AG08396 (cell line): Measurements from ENCODE around the gene ABHD2.
"Not testable (repeated sequence)": the region's sequence is repeated elsewhere in the genome, so short reads cannot be mapped to it uniquely, and the experiment has no call there.

Experiments
- DNase-seq: peaks from one replicate; pipeline ENCODE4 v3.0.0; 2012; ENCODE audit warnings: low spot score, mixed read lengths

Gene ABHD2

GRCh38 chr15:89099968-89100367 is 11.7 kb downstream of the ABHD2 start:
- no peak for DNase-seq

DNA sequence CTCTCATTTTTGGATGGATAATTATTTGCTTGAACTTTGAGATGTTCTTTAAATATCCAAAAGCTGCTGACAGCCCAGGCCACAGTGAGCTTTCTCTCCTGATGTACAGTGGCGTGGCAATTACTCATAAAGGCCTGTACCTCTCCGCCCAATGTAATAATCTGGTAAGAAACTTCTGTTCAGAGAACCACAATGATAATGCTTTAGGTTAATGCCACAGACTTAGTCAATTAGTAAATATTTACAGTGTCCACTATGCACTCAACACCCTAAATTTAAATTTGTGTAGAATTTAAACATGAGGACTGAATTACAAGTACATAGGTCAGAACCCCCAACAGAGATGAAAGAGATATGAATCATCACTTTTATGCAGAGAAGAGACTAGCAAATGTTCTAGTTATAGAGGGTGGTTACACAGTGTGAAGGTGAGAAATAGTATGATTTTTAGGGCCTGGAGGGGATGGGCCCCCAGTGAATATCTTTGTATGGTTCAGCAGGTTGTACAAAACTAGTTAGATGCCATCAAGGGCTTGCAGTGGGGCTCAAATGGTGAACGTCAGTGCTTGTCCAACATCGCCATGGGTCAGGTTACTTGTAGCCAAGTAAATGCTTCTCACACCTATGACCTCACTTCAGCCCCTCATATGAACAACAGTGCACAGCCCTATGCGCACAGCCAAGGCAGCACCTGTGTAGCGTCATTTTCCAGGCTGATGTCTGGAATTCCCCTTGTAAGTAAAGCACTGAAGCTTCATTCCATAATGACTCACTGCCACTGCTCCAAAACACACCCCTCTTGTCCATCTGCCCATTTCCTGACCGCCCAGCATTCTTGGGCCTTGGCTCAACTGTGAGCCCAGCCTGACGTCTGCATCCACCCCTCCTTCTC is 13.3 kb downstream of the ABHD2 start:
- peak; percentile 85 for DNase-seq

- DNase-seq, result no peak
Measured at GRCh38 chr15:89103481-89104171, 15.4 kb downstream of the ABHD2 start.

GRCh38 chr15:89104172-89104564 is 15.9 kb downstream of the ABHD2 start:
- no peak for DNase-seq

DNA sequence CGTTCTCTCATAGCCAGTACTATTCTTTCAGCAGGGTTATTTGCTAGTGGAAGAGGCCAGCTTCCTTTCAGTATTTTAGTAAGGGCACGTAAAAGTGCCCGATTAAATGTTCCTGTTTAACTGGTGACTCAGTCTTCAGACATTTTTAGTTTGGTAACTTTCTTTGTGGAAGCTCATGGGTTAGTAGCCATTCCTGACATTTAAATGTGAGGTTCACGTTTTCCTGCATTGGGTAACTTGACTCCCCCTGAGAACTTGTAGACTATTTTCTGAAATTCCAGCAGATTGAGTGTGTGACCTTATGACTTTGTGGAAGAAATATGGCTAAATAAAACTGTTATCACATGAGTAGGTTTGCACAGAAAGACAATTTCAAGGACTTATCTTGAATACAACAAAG is 16.9 kb downstream of the ABHD2 start:
- DNase-seq, result peak; percentile 54

DNA sequence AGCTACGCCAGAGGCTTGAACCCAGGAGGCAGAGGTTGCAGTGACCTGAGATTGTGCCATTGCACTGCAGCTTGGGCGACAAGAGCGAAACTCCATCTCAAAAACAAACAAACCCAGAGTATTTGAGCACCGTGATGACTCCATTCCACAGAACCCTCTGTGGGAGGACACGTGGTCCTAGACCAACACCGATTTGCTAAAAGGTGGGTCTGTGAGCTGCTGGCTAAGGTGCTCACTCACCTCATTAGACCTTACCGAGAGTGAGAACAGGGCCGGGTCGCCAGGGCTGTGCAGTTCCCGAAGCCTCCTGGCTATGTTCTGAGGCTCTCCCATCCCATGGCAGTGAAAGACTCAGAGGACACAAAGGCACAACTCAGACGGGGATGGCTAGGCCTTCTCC is 17.9 kb downstream of the ABHD2 start:
- no peak for DNase-seq

DNA sequence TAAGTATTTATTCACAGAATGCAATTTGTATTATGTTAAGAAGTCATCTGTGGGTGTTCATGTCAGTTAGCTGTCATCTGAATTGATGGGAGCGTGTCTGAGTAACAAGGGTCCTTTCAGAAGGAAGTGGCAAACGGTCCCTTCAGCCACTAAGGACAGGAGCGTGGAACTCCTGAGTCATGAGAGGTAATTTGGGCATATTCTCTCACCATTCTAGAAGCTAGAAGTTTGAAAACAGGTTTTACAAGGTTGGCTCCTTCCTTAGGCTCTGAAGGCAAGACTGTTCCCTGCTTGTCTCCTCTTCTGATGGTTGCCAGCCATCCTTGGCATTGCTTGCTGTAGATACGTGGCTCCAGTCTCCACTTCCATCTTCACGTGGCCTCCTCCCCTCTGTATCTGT is 19.7 kb downstream of the ABHD2 start:
- no peak for DNase-seq

DNA sequence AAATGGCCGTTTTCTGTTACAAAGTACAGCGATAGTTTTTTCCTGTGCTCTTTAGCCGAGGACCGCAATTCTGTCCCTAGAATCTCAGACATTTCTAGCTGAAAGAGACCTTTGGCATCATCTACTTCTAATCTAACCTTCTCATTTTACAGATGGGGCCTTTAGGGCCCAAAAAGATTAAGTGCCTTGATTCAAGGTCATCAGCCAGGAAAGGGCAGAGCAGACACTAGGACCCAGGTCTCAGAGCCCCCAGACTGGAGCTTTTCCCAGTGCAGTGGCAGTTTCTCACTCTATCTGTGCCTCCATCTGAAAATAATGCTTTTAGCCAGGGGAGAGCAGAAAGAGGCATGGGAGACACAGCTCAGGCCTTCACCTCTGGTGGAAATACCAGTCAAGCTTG is 20.6 kb downstream of the ABHD2 start:
- DNase-seq, result no peak

- no peak for DNase-seq
Measured at GRCh38 chr15:89109238-89109637, 21.0 kb downstream of the ABHD2 start.

DNA sequence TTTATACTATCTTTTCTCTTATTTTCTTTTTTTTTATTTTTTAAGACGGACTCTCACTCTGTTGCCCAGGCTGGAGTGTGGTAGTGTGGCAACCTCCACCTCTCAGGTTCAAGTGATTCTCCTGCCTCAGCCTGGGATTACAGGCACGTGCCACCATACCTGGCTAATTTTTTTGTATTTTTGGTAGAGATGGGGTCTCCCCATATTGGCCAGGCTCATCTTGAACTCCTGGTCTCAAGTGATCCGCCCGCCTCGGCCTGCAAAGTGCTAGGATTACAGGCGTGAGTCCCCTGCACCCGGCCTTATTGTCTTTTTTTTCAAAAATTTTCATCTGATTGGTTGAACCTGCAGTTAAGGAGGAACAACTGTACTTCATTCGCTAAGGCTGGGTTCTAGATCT is 21.8 kb downstream of the ABHD2 start:
- DNase-seq, result no peak

DNA sequence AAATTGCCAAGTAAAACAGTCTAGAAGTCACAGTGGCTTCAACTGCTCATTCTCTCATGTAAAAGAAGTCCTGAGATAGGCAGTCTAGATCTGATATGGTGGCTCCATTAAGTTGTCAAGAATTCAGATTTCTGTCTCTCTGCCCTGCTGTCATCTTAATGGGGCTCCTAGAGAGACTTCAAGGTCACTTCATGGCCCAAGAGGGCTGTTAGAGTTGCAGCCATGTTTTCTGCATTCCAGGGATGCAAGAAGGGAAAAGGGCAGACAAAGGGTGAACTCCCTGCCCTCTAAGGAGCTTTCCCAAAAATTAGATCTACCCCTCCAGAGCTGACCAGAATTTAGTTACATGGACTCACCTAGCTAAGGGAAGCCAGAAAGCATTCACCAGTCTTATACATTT is 23.1 kb downstream of the ABHD2 start:
- DNase-seq, result no peak

GRCh38 chr15:89111961-89112340 is 23.7 kb downstream of the ABHD2 start:
- DNase-seq, result no peak

DNA sequence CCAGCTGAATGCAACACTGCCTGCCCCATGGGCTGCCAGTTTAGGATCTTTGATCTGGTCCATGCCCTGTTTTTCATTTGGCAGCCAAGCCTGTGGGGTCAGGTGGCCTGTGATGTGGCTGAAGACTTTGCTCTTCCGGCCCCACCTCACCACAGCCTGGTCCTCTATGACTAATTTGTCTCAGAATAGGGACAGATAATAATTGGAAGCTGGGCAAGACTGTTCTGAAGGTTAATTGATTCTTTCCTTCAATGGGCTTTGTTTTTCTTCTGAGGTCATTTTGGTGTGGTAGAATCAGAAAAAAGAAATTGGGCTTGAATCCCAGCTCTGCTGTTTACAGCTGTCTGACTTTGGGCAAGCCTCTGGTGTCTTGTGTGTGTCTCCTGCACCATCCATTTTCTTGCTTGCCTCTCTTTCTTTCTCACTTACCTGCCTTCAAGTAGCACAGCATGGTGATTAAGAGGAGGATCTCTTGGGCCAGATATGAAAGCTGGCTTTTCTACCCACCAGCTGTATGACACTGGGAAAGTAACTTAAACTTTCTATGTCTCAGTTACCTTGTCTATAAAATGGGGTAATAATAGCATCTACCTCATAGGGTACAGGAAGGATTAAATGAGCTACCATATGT is 24.2 kb downstream of the ABHD2 start:
- no peak for DNase-seq

DNA sequence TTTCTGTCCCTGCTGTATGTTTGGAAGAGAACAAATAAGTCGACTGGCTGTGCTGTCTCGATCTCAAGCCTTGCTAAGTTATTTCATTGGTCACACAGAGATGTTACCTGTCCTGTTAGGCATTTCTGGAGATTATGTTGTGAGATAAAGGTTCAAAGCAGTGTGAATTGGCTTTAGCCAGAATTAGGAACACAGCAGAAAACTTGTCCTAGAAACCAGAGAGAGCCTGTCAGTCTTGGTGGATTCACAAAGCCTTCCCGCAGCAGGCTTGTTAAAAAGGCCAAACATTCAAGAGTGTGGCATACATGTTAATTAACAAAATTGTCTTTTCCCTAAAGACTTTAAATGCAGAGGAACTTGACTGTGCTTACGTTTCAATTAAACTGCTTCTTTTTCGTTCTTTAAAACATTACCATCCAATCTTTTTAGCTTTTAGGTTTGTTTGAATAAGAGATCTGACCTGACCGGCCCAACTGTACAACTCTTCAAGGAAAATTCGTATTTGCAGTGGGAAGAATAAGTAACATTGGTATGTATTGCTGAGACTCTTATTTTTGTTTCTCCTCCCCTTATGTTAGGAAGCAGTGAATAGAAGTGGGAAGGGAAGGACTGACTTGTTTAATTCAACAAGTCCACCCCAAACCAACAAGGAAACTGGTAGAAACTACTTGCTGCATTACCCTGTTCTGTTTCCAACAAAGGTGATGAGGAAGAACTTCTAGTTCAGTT is 25.2 kb downstream of the ABHD2 start:
- DNase-seq, result no peak

GRCh38 chr15:89114990-89115389 is 26.7 kb downstream of the ABHD2 start:
- peak; percentile 36 for DNase-seq

DNA sequence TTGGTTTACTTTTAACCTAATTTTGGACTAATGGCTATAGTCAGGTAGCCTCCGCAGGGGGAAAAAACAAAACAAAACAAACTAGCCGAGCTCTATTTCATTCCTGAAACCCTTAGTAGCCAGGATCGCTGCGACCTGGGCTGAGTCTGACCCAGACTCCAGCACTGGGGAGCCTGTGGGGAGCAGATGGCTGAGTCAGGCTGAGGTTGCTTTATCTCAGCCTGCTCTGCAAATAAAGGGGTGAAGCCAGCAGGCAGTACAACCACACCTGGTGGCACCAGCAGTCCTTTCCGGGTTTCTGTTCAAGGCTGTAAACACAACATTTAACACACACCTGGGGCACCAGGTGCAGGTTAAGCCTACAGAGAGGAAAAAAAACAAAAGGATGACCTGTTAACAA is 27.3 kb downstream of the ABHD2 start:
- DNase-seq, result no peak

- DNase-seq, result no peak
Measured at GRCh38 chr15:89116404-89116803, 28.1 kb downstream of the ABHD2 start.

GRCh38 chr15:89117790-89118189 is 29.5 kb downstream of the ABHD2 start:
- no peak for DNase-seq

DNA sequence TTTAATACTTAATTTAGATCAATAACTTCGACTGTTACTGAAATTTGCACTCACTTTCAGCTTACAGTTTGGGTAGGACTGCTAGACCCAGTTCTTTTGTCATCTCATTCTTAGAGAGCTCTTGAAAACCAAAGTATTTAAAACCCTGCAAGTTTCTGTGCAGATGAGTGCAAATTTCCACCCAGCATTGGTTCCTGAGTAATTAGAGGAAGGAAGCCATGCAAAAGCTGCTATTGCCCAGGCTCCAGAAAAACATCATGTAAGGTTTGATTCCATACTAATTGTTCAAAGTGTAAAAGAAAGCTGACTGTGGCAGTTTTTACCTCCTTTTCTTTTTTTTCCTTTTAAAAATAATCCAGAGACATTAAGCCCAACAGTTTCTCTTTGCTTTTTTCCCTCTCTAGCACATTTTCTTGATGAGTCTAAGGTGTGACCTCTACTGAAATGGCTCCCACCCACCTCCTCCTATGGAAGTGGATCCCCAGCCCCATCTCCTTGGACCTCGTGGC is 30.3 kb downstream of the ABHD2 start:
- DNase-seq, result no peak

DNA sequence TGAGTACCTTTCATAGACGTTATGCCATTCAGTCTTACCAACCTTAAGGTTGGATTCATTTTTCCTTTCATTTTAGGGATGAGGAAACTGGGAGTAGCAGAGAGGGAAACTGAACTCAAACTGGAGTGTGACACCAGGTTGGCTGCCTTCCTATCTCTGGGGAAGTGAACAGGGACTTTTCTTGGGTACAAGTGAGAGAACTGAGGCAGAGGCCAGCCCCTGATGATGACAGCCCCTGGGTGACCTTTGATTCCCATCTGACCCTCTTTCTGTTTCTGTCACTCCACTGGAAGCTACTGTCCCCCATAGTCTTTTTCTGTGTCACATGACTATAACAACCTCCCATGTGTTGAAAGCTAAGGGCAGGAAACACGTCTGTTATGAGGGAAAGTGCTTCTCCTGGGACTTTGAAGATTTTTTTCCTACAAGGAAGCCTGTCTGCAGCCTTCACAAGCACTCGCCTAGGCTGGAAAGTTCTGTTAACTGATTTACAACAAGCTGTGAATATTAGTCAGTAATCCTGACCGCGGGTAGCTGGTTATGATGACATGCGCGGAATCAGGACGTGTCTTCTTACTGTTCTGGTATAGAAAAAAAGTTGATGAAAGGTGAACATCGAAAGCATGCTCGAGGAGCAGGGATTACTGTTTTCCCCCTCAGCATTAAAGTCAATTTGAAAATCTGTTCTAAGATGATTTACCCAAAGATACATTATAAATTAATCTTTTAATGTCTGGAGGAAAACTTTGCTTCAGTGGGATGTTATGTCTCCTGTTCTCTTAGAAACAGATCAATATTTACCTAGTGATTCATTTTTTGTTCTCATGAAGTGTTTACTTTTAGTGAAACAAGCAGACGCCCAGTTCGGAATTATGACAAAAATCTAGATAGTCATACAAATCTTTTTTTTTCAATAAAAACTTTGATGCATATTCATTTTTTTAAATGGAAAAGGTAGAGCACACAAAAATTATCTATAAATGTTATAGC is 31.5 kb downstream of the ABHD2 start:
- peak; percentile 14 for DNase-seq

GRCh38 chr15:89120479-89121000 is 32.3 kb downstream of the ABHD2 start:
- DNase-seq, result not testable (repeated sequence)
